Body of pancreas (tissue), 4 donors: ENCODE data around the gene PTPRN2.

Experiments
- POLR2A ChIP-seq, 3 donors: fragments of 450-650 bp; IDR thresholded peaks; one replicate each; pipeline ENCODE4 v1.6.1; 2016; ENCODE audit warnings: antibody characterized with exemption in 3 of 3, mild to moderate bottlenecking in 2 of 3
- TF ChIP-seq, protein P1 (sequence below), 7 experiments: fragments of 450-650 bp in 4 of 7; fragments of 200-600 bp in 3 of 7; sonication (generic) in 3 of 7; IDR thresholded peaks; one replicate each; pipeline ENCODE4 v1.5.1; 2016 to 2019; ENCODE audit warnings: antibody characterized with exemption in 7 of 7

DNA sequence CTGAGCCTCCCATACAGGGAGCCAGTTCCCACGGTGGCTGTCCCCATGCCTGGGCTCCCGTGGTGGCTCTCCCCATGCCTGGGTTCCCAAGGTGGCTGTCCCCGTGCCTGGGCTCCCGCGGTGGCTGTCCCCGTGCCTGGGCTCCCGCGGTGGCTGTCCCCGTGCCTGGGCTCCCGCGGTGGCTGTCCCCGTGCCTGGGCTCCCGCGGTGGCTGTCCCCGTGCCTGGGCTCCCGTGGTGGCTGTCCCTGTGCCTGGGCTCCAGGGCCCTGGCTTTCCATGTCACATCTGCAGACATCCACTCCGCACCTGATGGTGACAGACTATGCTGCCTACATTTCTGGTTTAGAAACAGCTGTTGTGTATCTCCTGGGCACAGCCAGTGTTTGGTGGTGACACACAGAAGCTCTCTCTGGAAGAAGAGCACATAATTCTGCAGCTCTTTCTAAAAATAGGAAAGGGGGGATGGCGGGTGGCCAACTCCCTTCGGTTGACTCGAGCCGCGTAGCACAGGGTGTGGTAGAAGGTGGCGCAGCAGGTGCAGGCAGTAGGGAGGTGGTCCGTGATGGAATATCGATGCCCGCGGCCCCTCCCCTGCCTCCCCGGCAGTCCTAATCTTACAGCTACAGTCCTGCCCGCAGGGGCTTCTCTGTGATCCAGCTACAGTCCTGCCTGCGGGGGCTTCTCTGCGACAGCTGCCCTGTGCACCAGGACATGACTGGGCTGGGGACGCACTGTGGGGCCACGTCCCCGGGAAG is 999.6 kb downstream of the PTPRN2 start:
- TF ChIP-seq, protein P1, sequence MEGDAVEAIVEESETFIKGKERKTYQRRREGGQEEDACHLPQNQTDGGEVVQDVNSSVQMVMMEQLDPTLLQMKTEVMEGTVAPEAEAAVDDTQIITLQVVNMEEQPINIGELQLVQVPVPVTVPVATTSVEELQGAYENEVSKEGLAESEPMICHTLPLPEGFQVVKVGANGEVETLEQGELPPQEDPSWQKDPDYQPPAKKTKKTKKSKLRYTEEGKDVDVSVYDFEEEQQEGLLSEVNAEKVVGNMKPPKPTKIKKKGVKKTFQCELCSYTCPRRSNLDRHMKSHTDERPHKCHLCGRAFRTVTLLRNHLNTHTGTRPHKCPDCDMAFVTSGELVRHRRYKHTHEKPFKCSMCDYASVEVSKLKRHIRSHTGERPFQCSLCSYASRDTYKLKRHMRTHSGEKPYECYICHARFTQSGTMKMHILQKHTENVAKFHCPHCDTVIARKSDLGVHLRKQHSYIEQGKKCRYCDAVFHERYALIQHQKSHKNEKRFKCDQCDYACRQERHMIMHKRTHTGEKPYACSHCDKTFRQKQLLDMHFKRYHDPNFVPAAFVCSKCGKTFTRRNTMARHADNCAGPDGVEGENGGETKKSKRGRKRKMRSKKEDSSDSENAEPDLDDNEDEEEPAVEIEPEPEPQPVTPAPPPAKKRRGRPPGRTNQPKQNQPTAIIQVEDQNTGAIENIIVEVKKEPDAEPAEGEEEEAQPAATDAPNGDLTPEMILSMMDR (IDR thresholded peaks at IDR 0.05): no peak
- TF ChIP-seq POLR2A (IDR thresholded peaks at IDR 0.05): no peak
